Measurements from ENCODE around the gene TFB2M.

- TF ChIP-seq CTCF (IDR thresholded peaks at IDR 0.05) (no peak), POLR2A (IDR thresholded peaks at IDR 0.05) (no peak)
These were observed 25.9 kb upstream of the TFB2M start for GRCh38 chr1:246591958-246592357.

Measured in lower leg skin (tissue), 3 donors.